ENCODE data around the gene AKAP3.

The AKAP3 gene

GRCh38 chr12:4589941-4590340, 58.9 kb downstream of the AKAP3 start:
- in situ Hi-C loops (cut with HindIII; ENCODE audit: low sequenced_read_pairs): no loop called here
- TF ChIP-seq, protein P1, sequence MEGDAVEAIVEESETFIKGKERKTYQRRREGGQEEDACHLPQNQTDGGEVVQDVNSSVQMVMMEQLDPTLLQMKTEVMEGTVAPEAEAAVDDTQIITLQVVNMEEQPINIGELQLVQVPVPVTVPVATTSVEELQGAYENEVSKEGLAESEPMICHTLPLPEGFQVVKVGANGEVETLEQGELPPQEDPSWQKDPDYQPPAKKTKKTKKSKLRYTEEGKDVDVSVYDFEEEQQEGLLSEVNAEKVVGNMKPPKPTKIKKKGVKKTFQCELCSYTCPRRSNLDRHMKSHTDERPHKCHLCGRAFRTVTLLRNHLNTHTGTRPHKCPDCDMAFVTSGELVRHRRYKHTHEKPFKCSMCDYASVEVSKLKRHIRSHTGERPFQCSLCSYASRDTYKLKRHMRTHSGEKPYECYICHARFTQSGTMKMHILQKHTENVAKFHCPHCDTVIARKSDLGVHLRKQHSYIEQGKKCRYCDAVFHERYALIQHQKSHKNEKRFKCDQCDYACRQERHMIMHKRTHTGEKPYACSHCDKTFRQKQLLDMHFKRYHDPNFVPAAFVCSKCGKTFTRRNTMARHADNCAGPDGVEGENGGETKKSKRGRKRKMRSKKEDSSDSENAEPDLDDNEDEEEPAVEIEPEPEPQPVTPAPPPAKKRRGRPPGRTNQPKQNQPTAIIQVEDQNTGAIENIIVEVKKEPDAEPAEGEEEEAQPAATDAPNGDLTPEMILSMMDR (IDR thresholded peaks at IDR 0.05; ENCODE audit: low read depth, low read length): no peak
- DNase-seq (ENCODE audit: low read depth, low spot score): no peak
- H3K4me3 ChIP-seq (ENCODE audit: low read depth, low read length): no peak overlapping the region

DNA sequence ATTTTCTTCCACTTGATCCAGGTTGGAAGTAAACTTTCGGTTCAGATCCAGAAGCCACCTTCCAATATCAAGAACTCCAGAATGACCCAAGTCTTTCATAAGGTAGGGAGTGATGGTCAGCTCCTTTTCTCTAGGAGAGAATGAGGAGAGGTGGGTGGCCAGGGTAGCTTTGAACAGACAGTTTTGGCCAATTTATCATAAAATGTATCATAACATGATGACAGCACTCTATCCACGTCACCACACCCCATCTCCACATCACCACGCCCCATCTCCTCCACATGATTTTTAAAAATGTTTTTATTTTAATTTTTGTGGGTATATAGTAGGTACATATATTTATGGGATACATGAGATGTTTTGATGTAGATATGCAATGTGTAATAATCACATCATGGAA, 59.9 kb downstream of the AKAP3 start:
- TF ChIP-seq, protein P1 (IDR thresholded peaks at IDR 0.05; ENCODE audit: low read depth, low read length): no peak
- in situ Hi-C loops (cut with HindIII; ENCODE audit: low sequenced_read_pairs): no loop called here
- no peak for DNase-seq (ENCODE audit: low read depth, low spot score)
- H3K4me3 ChIP-seq (ENCODE audit: low read depth, low read length): no peak overlapping the region

DNA sequence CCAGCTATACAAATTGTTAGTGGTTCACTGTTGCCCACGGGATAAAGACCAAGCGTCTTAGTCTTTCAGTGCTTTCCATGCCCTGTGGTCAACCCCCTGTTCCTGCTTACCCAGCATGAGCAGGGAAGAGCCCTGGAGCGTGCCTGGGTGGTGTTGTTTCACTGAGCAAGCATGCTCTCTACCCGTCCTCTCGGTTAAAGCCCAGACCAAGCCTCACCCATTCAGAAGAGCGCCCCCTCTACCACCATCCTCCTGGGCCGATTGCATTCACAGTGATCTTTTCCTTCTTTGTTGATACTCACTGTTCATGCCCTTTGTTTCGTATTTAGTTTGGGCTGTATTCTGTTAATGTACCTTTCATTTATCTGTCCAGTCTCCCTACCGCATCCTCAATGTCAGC, 61.7 kb downstream of the AKAP3 start:
- DNase-seq (ENCODE audit: low read depth, low spot score): no peak
- TF ChIP-seq, protein P1 (IDR thresholded peaks at IDR 0.05; ENCODE audit: low read depth, low read length): no peak
- no peak overlapping the region for H3K4me3 ChIP-seq (ENCODE audit: low read depth, low read length)
- in situ Hi-C loops (cut with HindIII; ENCODE audit: low sequenced_read_pairs): no loop called here

GRCh38 chr12:4586500-4586899, 62.4 kb downstream of the AKAP3 start:
- H3K4me3 ChIP-seq (ENCODE audit: low read depth, low read length): no peak overlapping the region
- in situ Hi-C loops (cut with HindIII; ENCODE audit: low sequenced_read_pairs): no loop called here
- TF ChIP-seq, protein P1 (IDR thresholded peaks at IDR 0.05; ENCODE audit: low read depth, low read length): no peak
- no peak for DNase-seq (ENCODE audit: low read depth, low spot score)

GRCh38 chr12:4584896-4585295, 64.0 kb downstream of the AKAP3 start:
- no peak overlapping the region for H3K4me3 ChIP-seq (ENCODE audit: low read depth, low read length)
- in situ Hi-C loops (cut with HindIII; ENCODE audit: low sequenced_read_pairs): no loop called here
- no peak for DNase-seq (ENCODE audit: low read depth, low spot score)
- TF ChIP-seq, protein P1 (IDR thresholded peaks at IDR 0.05; ENCODE audit: low read depth, low read length): no peak

- in situ Hi-C loops (cut with HindIII; ENCODE audit: low sequenced_read_pairs): no loop called here
- no peak overlapping the region for H3K4me3 ChIP-seq (ENCODE audit: low read depth, low read length)
- no peak for DNase-seq (ENCODE audit: low read depth, low spot score)
- TF ChIP-seq, protein P1 (IDR thresholded peaks at IDR 0.05; ENCODE audit: low read depth, low read length): no peak
Measured at GRCh38 chr12:4584281-4584680, 64.6 kb downstream of the AKAP3 start.

- no peak for DNase-seq (ENCODE audit: low read depth, low spot score)
- TF ChIP-seq, protein P1 (IDR thresholded peaks at IDR 0.05; ENCODE audit: low read depth, low read length): no peak
- in situ Hi-C loops (cut with HindIII; ENCODE audit: low sequenced_read_pairs): no loop called here
- H3K4me3 ChIP-seq (ENCODE audit: low read depth, low read length): no peak overlapping the region
Measured at GRCh38 chr12:4580281-4580688, 68.6 kb downstream of the AKAP3 start.

Measured in astrocyte of the spinal cord (primary cell).